ACC112 (cell line): ENCODE data around the gene DROSHA.

ENCODE experiments used
- H2AFZ ChIP-seq: fragments of 200-600 bp; sonication (generic); one replicate; pipeline ENCODE4 v1.6.0; 2017; ENCODE audit warnings: antibody characterized with exemption, low read length; ENCODE audit not compliant: unreplicated experiment
- H3K27ac ChIP-seq: fragments of 200-600 bp; sonication (generic); 2 replicates; pipeline ENCODE4 v1.5.1; 2014; ENCODE audit warnings: low read depth, mild to moderate bottlenecking, antibody characterized with exemption, low read length, moderate library complexity
- H3K27me3 ChIP-seq: fragments of 200-600 bp; sonication (generic); 2 replicates; pipeline ENCODE4 v1.6.1; 2014; ENCODE audit warnings: mild to moderate bottlenecking, antibody characterized with exemption, low read length, moderate library complexity, mixed read lengths; ENCODE audit not compliant: insufficient read depth
- H3K36me3 ChIP-seq: fragments of 200-600 bp; sonication (generic); 2 replicates; pipeline ENCODE4 v1.6.1; 2016; ENCODE audit warnings: mild to moderate bottlenecking, antibody characterized with exemption, low read length, moderate library complexity, mixed read lengths; ENCODE audit not compliant: insufficient read depth
- H3K4me1 ChIP-seq: fragments of 200-600 bp; sonication (generic); one replicate; pipeline ENCODE4 v1.6.1; 2016; ENCODE audit warnings: low read length, mixed read lengths; ENCODE audit not compliant: insufficient read depth, unreplicated experiment, control insufficient read depth
- H3K4me3 ChIP-seq: fragments of 200-600 bp; sonication (generic); 2 replicates; pipeline ENCODE4 v1.5.1; 2014; ENCODE audit warnings: mild to moderate bottlenecking, low read depth, low read length
- H3K79me2 ChIP-seq: fragments of 200-600 bp; sonication (generic); one replicate; pipeline ENCODE4 v1.6.0; 2016; ENCODE audit warnings: low read length; ENCODE audit not compliant: control insufficient read depth, unreplicated experiment, insufficient read depth

Gene DROSHA

GRCh38 chr5:31486441-31486840 lies 45.5 kb downstream of the DROSHA start:
- Histone ChIP-seq H3K4me1 (no peaks in the 10 kb centered on the region), H2AFZ (no peak overlapping the region), H3K27ac (no peak overlapping the region), H3K27me3 (no peaks in the 10 kb centered on the region), H3K79me2 (no peaks in the 10 kb centered on the region), H3K36me3 (peaks cover 14% of the 10 kb centered on the region; the same call in 1 of the 2 replicates), H3K4me3 (no peak overlapping the region)

DNA sequence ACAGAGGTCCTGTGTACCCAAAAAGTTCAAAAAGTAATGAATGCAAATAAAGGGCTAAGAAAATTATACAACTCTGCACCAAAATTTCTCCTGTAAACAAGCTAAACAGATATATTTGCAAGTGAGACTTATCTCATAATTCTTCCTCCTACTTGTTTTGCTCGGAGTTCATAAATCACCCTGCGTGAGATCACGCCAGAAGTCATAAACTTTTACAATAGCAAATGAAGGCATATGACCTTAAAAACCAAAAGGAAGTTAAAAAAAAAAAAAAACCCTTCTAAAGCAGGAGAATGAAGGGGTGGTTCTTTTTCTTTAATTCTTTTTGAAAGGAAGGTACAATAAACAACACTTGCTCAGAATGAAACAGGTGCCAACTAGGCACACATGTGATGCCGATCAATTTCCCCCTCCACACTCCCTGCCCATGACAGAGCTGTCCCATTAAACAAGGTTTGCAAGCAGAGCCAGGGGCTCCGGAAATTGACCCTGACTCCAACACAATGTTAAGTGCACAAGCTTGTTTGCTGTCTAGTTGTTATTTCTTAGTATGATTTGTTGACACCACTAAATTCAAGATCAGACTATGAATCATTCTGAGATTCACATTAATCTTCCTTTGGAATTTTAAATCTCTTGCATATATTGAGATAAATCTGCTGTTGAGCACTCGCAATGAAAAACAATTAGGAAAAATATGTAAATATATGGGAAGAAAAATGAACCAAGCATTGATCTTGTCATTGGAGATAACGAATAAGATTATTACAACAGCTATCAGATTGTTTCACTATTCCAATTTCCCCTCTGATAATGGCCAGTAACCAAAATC lies 46.3 kb downstream of the DROSHA start:
- Histone ChIP-seq H3K36me3 (peaks cover 19% of the 10 kb centered on the region; the same call in 1 of the 2 replicates), H3K4me3 (no peak overlapping the region)

DNA sequence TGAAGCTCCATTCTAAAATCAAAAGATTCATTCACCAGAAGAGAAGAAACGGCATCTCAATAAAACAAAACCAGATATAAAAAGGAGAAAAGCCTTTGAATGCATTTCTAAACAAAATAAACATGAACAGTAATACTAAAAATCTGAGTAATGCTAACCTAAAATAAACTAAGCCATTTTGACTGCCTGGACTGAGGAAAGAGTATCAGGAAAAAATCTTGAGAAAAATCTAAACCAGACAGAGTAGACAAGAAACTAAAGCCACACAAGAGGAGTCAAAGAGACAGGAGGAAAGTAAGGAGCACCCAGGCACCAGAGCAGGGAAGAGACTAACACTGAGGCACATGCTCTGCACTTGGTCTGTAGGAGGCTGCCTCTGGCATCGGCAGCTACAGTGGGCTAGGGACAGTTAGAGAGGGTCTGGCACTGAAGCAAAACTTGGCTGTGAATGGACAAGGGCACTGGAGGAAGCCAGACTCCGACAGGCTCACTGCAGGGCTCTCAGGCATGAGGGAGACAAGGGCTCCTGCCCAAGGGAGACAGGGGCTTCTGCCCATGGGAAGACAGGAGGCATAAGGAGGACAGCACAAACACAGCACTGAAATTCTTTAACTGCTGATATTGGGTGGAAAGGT lies 50.2 kb downstream of the DROSHA start:
- Histone ChIP-seq H2AFZ (no peak overlapping the region), H3K27me3 (no peaks in the 10 kb centered on the region), H3K4me3 (no peak overlapping the region), H3K79me2 (no peaks in the 10 kb centered on the region), H3K27ac (no peak overlapping the region), H3K36me3 (peaks cover 23% of the 10 kb centered on the region; the same call in 1 of the 2 replicates), H3K4me1 (peaks cover 5% of the 10 kb centered on the region)

More for the DNA sequence above, 46.3 kb downstream of the DROSHA start:
- H3K27me3 ChIP-seq: no peaks in the 10 kb centered on the region
- no peaks in the 10 kb centered on the region for H3K4me1 ChIP-seq
- no peaks in the 10 kb centered on the region for H3K79me2 ChIP-seq
- no peak overlapping the region for H3K27ac ChIP-seq
- no peak overlapping the region for H2AFZ ChIP-seq

- H3K36me3 ChIP-seq: peaks cover 13% of the 10 kb centered on the region; the same call in 1 of the 2 replicates
- H3K79me2 ChIP-seq: no peaks in the 10 kb centered on the region
- no peak overlapping the region for H3K27ac ChIP-seq
- no peak overlapping the region for H3K4me3 ChIP-seq
- peaks cover 5% of the 10 kb centered on the region for H3K4me1 ChIP-seq
- no peaks in the 10 kb centered on the region for H3K27me3 ChIP-seq
- no peak overlapping the region for H2AFZ ChIP-seq
Observed at GRCh38 chr5:31479706-31480105, 52.2 kb downstream of the DROSHA start.

- Histone ChIP-seq H2AFZ (no peak overlapping the region), H3K27ac (no peak overlapping the region), H3K36me3 (peaks cover 13% of the 10 kb centered on the region; the same call in 1 of the 2 replicates), H3K4me1 (peaks cover 5% of the 10 kb centered on the region), H3K27me3 (no peaks in the 10 kb centered on the region), H3K4me3 (no peak overlapping the region), H3K79me2 (no peaks in the 10 kb centered on the region)
Observed at GRCh38 chr5:31478901-31479300, 53.0 kb downstream of the DROSHA start.

DNA sequence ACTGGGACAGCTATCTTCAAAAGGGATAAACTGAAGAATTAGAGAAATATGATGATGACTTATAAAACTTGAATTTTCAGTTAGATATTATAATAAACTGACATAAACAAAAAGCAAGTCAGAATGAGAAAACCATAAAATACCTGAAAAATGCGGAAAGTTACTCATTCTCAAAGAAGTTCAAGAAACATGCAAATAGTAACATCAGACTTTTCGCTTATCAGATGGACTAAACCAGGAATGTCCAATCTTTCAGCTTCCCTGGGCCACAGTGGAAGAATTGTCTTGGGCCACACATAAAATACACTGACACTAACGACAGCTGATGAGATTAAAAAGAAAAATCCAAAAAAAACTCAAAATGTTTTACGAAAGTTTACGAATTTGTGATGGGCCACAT lies 53.9 kb downstream of the DROSHA start:
- Histone ChIP-seq H3K36me3 (0 out of 2 replicates have a peak, but pooled peaks cover 9% of the 10 kb centered on the region), H3K27me3 (no peaks in the 10 kb centered on the region), H3K79me2 (no peaks in the 10 kb centered on the region), H3K27ac (no peak overlapping the region), H2AFZ (no peak overlapping the region), H3K4me3 (no peak overlapping the region), H3K4me1 (peaks cover 5% of the 10 kb centered on the region)

DNA sequence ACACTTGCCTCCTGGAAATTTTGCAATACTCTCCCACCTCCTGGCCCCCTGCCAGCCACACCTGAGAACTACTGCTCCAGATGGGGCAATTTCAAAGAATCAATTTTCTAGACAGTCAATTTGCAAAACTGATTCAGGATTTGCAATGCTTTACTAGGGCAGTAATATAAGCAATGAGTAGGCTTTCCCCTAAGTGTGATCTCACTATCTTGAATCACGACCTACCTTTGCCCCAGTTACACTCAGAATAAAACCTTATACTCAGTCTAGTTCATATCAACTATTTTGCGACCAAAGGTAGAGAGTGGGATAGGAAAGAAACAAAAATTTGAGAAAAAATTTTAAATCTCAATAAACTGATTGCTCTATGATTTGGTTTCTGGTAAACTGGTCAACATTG lies 54.4 kb downstream of the DROSHA start:
- Histone ChIP-seq H3K36me3 (0 out of 2 replicates have a peak, but pooled peaks cover 9% of the 10 kb centered on the region), H3K4me3 (no peak overlapping the region), H2AFZ (no peak overlapping the region), H3K27me3 (no peaks in the 10 kb centered on the region), H3K4me1 (peaks cover 5% of the 10 kb centered on the region), H3K27ac (no peak overlapping the region), H3K79me2 (no peaks in the 10 kb centered on the region)

- Histone ChIP-seq H3K27ac (no peak overlapping the region), H3K27me3 (no peaks in the 10 kb centered on the region), H3K36me3 (0 out of 2 replicates have a peak, but pooled peaks cover 14% of the 10 kb centered on the region), H3K79me2 (no peaks in the 10 kb centered on the region), H2AFZ (no peak overlapping the region), H3K4me3 (no peak overlapping the region), H3K4me1 (peaks cover 10% of the 10 kb centered on the region)
Observed at GRCh38 chr5:31476738-31477141, 55.2 kb downstream of the DROSHA start.

DNA sequence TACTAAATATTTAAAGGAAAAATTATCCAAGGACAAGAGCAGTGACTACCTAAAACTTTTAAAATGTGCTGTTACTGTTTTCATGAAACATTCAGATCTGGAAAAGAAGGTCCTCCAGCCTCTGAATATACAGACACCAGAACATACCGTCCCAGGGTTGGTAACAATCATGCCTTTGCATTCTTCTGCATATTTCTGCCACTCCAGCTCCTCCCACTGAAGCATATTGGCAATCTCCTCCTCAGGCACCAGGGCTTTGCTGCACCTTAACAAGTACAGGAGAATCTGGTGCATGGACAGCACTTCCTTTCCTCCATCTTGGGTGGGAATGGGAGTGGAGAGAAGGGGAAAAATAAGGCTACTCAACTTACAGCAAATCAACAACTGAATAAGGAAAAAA lies 60.0 kb downstream of the DROSHA start:
- Histone ChIP-seq H3K36me3 (peaks cover 19% of the 10 kb centered on the region), H3K4me1 (peaks cover 23% of the 10 kb centered on the region), H3K27me3 (no peaks in the 10 kb centered on the region), H3K79me2 (no peaks in the 10 kb centered on the region), H2AFZ (no peak overlapping the region), H3K4me3 (no peak overlapping the region), H3K27ac (no peak overlapping the region)

- Histone ChIP-seq H3K36me3 (peaks cover 26% of the 10 kb centered on the region), H3K27ac (peak overlapping the region; percentile 30)
Observed at GRCh38 chr5:31471040-31471439, 60.9 kb downstream of the DROSHA start.

More at GRCh38 chr5:31471040-31471439, 60.9 kb downstream of the DROSHA start:
- Histone ChIP-seq H2AFZ (no peak overlapping the region), H3K4me3 (no peak overlapping the region), H3K27me3 (no peaks in the 10 kb centered on the region), H3K79me2 (no peaks in the 10 kb centered on the region), H3K4me1 (peaks cover 23% of the 10 kb centered on the region)
